Measurements from ENCODE around the gene CACNA1C.

The CACNA1C gene

DNA sequence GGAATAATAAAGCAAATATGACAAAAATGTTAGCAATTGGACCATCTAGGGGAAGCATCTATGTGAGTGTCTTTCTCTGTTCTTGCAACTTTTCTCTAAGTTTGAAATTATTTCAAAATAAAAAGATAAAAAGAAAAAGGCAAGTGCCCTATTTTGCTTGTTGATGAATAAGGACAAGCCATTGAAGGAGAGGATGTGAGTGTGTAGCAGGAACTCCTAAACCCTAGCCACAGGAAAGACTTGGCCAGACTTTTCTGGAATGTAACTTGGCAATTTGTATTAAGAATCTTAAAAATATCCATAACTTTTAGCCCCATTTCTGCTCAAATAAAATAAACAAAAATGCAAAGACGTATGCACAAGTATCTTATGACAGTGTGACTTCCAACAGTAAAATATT lies 279.4 kb downstream of the CACNA1C start:
- DNase-seq: no peak

DNA sequence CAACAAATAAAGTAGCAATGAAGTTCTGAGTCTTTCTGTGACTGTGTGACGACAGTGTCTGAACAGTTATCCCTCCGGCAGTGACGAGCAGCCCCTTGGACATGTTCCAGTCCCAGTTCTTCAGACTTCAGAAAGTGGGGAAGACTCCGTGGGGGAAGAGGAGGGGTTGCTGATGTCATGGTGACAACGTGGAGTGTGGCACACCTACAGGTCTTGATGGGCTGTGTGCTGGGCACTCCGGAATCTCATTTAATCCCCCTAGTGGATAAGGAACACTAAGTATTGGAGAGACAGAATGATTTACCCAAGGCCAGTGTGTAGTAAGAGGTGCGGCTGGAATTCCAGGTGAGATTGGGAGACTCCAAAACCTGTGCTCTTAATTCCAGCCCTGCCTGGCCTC lies 280.2 kb downstream of the CACNA1C start:
- no peak for DNase-seq

DNA sequence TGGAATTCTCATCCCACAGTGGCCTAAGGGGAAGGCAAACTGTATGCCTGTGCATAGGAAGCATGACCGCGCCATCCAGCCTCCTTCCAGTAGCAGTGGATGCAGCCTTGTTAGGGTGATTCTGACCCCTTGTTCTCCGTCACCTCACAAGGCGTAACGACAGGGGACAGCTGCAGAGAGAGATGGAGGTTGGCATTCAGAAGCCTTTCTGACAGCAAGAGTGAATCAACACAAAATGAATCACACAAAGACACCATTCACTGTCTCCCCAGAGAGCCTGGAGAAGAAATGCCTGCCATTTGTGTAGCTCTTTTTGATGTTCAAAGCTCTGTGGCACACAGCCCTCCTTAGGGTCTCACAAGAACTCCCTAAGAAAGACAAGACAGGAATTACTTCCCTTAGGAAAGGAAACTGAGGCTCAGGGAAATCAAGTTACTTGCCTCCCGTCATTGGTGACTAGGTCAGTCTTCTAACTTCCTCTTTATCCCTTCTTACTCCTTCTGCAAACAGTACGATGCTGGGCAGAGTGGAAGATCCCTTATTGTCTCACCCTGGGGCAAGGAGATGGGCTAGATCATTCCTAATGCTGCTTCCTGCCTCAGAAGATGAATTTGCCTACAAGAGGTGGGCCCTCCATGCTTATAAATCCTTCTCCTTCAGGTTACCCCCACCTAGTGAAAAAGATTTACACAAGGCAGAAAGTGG lies 280.9 kb downstream of the CACNA1C start:
- no peak for DNase-seq

DNA sequence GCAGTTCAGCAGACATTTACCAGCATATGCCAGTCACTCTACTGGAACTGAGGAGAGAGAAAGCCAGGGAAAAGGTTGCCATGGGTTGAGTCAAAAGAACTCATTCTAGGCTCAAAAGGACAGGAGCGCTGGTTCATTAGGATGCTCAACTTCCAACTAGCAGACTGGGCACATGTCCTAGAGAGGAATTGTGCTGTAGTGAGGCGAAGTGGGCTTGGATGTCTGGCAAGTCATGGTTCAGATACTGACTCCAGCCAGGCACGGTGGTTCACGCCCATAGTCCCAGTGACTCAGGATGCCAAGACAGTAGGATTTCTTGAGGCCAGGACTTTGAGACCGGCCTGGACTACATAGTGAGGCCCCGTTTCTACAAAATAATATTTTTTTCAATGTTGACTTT lies 281.5 kb downstream of the CACNA1C start:
- DNase-seq: no peak

DNA sequence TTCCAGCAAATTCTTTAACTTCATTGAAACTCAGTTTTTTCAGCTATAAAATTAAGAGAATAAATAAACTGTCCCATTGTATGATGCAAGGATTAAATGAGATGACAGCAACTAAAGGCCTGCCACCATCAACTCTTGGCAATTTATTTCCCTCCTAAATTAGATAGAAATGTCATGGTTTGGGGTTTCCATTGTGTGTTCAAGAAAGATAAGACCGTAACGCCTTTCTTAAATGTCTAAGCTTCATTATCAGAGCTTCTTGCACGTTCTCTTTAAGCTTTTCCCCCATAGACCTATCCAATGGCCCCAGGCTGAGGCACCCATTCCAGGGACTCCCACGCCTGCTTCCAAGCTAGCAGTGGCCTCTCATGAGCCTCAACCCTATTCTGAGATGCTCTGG lies 281.9 kb downstream of the CACNA1C start:
- no peak for DNase-seq

DNA sequence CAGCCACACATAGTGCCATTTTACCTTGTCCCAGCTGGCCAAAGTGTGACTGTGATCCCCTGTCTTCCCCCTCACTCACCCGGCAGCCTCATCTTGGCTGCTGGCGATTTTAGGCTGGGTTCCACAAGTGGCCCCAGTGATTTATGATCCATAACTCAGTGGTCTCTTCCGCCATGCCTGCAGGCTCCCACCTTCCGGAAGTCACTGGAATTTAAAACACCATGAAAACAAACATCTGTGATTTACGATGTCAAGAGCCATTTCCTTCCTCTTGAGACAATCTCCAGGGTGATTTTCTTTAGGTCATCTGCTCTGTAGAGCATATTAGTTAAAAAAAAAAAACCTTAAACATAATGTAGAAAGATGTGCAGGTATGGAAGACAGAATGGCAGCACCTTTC lies 282.3 kb downstream of the CACNA1C start:
- peak; percentile 71 for DNase-seq

DNA sequence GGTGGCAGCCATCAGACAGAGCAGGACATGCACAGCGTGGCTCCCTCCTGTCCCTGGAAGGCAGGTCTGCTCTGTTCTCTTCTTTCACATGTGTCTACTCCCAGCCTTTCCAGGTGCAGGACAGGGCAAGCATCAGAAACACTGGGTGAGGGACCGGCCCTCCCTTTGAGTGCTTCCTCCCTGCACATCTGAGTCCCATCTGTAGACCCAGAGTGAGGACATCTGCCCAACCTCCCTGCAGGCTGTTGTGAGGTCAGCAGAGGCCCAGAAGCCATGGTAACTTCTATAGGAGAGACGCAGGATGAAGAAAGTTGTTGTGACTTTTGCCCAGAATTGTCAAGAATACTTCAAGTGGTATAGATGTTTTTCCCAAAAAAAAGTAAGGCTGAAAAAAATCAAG lies 282.7 kb downstream of the CACNA1C start:
- DNase-seq: no peak

DNA sequence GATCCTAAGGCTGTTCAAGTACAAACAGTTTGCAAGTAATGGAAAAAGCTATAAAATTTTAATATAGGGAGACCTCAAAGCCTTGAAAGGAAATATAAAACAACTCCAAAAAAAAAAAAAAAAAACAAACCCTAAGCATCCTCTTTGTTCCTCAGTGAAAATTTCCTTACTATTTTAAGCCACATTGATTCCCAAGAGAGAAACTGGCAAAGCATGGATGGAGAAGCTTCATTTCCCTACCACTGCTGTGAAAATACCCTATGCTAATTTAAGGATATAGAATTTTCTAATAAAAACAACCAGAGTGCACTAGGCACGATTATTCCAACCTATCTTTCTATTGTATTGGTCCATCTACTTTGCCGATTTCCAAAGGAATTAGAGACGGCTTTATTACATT lies 283.1 kb downstream of the CACNA1C start:
- no peak for DNase-seq

DNA sequence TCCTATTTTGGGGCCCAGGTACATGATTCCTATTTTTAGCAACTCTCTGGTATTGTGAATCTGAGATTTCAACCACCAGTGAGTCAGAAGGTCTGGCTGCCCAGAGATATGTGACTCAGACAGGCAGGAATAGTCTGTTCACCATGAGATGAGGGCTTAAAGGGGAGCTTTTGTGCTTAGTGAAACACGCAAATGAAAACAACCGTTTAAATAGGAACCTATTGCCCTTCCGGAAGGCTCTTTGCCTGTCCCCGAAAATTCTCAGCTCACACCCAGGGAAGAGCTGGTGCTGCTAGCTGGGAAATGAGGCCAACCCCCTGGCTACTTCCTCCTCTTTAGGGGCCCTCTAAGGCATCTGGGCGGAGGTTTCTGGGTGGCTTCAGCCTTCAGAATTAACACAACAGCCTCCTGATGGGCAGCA lies 283.6 kb downstream of the CACNA1C start:
- DNase-seq: no peak

DNA sequence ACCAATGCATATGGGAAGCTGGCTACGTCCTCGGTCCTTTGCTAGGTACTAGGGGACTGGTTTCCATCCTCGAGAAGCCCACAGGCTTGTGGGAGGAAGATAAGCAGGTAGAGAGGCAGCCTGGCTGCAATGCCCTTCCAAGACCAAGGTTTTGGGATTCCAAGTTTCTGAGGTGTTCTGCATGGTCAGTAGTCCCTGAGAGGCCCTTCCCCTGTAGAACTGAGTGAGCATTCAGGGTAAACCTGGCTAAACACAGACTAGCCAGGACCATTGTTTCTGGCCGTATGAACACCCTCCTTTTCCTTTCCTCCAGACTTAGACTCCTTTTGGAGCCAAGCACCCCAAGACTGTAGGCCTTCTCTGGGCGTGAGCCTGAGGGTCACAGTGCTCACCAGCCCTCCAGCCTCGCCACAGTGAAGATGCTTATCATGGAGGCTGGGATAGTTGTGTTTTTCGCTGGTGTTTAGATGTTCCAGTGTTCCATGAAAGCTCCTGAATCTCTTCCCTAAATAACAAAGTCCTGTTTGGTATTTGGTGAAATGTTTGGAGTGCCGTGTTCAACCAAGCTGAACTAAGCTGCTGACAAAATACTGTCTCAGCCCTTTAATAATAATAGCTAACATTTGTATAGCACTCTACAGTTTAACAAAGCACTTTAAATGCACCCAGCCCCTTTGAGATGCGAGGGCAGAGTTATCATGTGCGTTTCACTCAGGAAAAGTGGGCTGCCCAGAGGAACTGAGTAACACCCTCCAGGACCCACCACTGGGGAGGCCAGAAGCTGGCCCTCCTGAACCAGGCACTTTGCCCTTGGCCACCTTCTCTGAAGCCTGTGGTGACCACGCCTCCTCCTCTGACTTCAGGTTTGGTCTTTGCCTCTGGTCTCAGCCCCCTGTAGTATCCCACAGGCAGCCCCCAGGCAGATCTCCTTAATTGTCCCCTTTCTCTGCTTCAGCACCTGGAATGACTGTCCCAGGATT lies 284.5 kb downstream of the CACNA1C start:
- no peak for DNase-seq

DNA sequence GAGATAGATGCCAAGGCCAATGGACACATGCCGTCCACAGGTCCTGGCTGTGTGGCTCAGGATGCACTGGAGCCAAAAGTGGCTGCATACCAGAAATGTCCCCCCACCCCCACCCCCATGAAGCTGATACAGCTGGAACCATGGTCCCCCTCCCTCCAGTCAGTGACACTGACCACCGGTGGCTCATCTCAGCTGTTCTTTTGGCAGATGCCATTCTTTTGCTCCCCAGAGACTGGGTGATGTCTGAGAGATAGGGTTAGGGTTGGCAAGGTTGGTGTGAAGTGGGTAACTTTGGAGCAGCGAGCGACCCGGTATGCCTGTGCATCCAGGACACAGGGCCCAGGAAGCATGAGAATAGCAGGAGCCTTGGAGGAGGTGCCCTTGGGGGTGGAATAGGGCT lies 285.6 kb downstream of the CACNA1C start:
- no peak for DNase-seq

DNA sequence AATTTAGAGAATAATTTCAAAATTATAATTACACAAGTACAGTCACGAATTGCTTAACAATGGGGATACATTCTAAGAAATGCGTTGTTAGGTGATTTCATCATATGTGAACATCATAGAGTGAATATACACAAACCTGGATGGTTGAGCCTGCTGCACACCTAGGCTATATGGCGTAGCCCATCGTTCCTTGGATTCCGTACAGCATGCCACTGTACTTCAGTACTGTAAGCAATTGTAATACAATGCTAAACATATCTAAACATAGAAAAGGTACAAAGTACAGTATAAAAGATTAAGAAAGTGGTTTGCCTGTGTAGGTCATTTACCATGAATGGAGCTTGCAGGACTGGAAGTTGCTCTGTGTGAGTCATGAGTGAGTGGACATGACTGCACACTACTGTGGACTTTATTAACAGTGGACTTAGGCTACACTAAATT lies 286.2 kb downstream of the CACNA1C start:
- DNase-seq: no peak

DNA sequence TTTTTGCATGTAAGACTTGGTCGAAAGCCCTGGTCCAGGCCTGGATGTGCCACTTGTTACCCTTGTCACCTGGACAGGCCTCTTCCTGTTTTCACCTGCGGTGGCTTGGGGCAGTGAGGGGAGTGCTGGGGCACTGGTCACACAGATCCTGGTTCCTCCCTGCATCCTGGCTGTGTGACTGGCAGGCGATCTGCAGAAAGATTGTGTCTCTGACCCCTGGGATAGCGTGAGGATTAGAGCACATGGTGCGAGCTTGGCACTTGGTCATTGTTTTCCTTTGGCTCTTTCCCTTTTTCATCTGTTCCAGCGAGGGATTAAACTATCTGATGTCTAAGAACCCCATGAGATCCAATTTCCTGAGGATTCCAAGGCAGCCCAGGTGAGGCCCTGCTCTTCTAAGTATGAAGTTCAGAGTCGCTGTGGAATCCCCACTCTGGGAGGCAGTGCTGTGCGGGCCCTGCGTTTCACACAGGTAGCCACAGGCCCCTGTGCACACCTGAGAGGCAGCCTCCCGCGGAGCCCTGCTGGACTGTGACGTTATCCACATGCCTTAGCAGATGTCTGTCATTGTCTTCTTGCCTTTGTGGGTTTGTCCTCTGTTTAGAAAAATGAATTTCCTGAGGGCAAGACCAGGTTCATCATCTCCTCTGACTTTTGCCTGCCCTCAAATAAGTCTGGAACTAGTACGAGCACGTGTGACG lies 288.4 kb downstream of the CACNA1C start:
- no peak for DNase-seq

DNA sequence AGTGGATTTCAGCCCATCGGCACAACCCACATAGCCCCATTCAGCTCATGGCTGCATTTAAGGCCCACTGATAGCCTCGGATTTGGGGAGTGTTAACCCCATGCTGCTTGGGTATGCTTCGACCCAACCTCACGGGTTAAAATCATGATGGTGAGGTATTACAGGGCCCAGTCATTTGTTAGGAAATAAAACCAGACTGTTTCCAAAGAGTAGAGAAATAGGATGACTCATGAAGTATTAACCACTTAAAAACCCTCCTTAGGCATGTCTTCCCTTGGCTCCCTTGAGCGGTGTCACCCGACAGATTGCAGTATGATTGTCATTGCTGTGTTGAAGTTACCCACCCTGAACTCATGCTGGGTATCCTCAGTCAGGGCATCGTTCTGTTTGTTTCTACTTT lies 289.1 kb downstream of the CACNA1C start:
- no peak for DNase-seq

DNA sequence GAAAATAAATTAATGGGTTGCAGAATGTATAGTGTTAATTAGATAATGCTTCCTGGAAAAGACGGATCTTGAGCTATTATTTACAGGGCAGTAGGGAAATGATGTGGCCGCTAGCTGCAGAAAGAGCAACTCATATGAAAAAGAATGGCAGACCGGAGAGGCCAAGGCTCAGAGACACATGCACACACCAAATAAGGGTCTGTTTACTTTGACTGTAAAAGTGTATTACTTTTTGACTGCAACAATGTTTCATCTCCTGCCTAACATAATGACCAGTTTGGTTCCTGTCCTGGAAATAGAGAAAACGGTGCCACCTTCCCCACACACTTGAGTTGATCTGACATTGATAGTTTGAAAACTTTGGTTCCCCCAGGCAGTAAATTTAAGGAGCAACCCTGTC lies 290.9 kb downstream of the CACNA1C start:
- no peak for DNase-seq

DNA sequence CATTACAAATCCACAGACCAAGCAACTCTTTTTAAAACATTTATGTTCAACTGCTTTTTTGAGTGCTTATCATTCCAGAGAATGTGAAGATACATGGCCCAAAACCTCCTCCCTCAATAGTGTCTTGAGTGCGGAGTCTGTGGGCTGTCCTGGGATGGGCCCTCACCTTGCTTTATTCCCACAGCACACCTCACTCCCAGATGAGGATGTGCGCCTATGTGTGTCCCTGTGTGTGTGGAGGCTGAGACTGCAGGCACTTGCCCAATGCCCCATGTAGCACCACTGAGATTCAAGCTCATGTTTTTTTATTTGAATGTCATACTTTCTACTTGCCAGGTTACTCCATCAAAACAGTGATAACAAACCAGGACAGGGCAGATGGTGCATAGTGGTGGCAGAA lies 291.7 kb downstream of the CACNA1C start:
- DNase-seq: no peak

DNA sequence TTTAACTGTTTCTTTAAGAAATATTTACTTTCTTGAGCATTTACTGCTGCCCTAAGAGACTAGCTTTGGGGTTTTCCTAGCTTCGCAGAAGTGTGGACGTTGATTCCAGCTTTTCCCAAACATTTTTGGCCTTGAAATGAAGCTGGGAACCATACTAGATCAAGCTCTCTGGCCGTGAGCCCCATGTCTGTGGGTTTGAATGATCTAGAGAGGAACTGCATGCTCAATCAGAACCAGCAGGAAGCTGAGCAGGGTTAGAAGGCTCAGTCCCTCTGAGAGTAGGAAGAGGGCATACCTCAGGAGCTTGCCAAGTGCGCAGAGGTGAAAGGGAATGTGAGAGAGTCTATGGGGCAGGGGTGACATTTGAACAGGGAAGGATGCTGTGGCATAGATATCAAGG lies 292.1 kb downstream of the CACNA1C start:
- no peak for DNase-seq

DNA sequence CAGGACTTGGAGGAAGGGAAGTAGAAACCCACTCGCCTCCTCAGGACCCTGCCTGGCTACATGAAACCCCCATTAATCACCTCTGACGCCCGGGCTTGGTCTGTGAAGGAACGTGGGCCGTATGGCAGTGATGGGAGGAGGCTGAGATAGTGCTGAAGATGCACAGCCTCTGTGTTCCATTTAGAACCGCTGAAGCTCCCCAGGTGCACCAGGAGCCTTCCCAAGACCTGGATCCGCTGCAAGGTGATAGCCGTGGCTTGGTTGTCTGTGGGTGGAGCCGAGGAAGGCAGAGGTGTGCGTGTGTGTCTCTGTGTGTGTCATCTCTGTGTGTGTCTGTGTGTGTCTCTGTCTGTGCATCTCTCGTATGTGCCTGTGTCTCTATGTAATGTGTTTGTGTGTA lies 293.1 kb downstream of the CACNA1C start:
- no peak for DNase-seq

DNA sequence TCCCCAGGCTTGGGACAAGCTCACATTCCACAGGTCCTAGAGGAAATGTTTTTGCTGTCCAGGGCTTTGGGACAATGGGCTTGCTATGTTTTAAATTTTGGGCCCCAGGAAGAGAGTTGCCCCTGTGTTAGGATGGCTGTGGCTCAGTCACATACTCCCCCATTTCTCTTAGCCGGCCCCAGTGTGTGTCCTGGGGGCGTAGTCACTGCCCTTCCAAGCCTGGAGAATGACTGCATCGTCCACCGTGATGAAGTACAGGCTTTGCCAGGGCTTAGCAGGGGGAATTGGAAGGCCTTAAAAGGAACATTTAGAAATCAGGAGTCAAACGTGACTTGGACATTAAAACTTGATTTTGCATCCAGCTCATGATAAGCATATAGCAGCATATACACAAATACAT lies 293.6 kb downstream of the CACNA1C start:
- DNase-seq: no peak

DNA sequence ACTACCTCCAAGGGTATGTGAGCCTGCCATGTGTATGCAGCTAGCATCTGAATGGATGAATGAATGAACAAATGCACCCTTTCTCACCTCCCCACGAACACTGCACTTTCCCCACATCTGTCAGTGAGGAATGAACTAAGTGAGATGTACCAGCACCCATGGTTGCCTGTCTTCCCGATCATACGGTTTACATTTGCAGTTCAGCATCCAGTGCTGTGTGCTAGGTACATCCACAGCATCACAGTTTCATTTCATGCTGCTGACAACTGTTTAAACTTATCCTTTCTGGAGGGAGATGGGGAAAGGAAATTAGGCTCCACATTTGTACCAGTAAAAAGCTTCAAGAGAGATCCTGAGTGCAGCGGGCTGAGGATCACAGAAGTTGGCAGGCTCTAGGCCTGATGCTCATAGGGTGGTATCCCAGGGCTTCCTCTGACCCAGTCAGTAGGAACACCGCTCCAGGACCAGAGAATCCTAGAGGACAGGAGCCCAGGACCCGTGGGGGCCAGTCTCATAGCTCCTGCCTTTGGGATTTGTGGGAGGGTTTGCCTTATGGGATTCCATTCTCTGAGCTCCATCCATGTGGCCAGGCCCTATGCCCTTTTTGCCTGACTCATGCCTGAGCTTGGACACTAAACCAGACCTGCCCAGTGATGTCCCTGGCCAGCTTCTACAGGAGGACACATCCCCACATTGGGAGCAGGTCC lies 294.5 kb downstream of the CACNA1C start:
- no peak for DNase-seq

DNA sequence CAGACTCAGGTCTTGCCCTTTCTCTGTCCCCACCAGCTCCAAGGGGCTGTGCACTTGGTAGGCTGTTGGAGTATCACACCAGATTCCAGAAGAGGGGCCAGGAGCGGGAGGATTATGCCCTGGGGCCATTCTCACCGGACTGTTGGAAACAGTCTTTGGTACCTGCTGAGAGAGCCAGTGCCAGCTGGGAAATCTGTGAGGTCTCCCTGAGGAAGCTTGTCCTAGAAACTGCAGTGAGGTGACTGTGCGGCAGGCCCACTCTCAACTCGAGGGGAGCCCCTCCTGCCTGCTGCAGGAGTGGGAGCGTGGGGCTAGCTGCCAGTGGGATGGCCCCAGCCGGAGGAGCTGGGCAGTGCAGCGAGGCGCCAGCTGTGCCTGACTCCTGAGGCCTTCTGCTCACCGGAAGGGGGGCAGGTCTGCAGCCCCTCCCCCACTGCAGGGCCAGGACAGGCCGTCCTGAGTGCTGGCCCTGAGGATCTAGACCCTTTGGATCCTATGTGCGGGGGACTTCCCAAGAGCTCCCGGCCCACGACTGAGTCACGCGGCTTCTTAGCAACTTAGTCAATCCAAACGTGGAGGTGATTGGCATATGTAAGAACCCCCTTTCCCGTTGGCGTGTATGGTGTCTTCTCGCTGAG lies 295.2 kb downstream of the CACNA1C start:
- DNase-seq: no peak

DNA sequence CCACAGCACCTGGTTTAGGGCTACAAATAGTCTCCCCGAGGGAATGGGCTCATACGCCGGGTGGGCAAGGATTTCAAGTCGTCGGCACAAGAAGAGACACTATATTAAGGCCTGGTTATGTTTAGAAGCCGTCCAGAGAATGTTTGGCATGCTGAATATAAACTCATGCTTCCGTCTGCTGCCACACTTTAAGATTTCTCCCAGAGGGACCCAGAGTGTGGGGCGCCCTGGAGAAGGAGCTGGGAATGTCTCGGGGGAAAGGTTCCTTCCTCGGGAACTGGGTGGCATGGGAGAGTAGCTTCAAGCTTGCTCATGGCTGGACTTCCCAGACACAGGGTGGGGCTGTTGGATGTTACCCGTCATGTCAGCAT lies 295.7 kb downstream of the CACNA1C start:
- no peak for DNase-seq

DNA sequence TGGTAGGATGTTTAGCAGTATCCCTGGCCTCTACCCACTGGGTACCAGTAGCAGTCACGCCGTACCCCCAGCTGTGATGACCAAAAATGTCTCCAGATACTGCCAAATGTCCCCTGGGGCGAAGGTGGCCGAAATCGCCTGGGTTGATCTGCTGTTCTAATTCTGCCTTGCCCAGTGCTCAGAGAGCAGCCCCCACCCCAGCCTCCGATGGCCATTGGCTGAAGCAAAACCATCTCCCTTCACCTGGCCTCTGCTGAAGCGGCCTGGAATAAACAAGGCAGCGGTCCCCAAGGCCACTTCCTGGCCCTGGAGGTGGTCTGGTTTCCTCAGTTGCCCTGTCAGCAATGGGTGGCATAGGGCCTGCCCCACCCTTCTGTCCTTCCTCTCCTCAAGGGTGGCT lies 298.4 kb downstream of the CACNA1C start:
- no peak for DNase-seq

Measured in DMS79 (cell line).